ENCODE measurements around the gene SLC16A12. TPM values are rescaled to one million over a fixed set of nuclear protein-coding genes. Genes with fewer than 3 reads are reported as not detected.

The SLC16A12 gene
- polyA plus RNA-seq, 1 donor (not counting 4 experiments of a cell fraction or from before 2014, with no cell fraction given): 0.10 TPM

- Histone ChIP-seq H3K4me1 (ENCODE audit: control insufficient read depth, extremely low read depth, insufficient read depth, low read length) (no peaks in the 10 kb centered on the region), H3K9me3 (ENCODE audit: control insufficient read depth, low read depth, low read length) (no peaks in the 10 kb centered on the region), H4K20me1 (ENCODE audit: control insufficient read depth, extremely low read depth, insufficient read depth, low read length) (no peaks in the 10 kb centered on the region), H3K27ac (ENCODE audit: control insufficient read depth, insufficient read depth, low read length) (no peak overlapping the region), H2AFZ (ENCODE audit: control insufficient read depth, low read length) (no peak overlapping the region), H3K27me3 (ENCODE audit: control insufficient read depth, extremely low read depth, insufficient read depth, low read length) (no peaks in the 10 kb centered on the region), H3K9ac (ENCODE audit: control insufficient read depth, extremely low read depth, insufficient read depth, low read length) (no peak overlapping the region), H3K9me1 (ENCODE audit: control insufficient read depth, extremely low read depth, insufficient read depth, low read length) (no peaks in the 10 kb centered on the region), H3K79me2 (ENCODE audit: control insufficient read depth, insufficient read depth, low read length) (no peaks in the 10 kb centered on the region), H3K4me2 (ENCODE audit: control insufficient read depth, extremely low read depth, insufficient read depth, low read depth, low read length) (no peak overlapping the region), H3K4me3 (ENCODE audit: control insufficient read depth in 2 of 3, extremely low read depth in 1 of 3, insufficient read depth in 2 of 3, low read depth in 1 of 3, low read length in 3 of 3) (no peak overlapping the region), H3K36me3 (ENCODE audit: control insufficient read depth in 2 of 2, extremely low read depth in 1 of 2, insufficient read depth in 2 of 2, low read length in 2 of 2) (no peaks in the 10 kb centered on the region)
- no peak for FAIRE-seq
- DNase-seq (ENCODE audit: low read depth, low spot score): no peak
- TF ChIP-seq EZH2 (IDR thresholded peaks at IDR 0.05; ENCODE audit: low read length): no peak
- TF ChIP-seq, protein P1, sequence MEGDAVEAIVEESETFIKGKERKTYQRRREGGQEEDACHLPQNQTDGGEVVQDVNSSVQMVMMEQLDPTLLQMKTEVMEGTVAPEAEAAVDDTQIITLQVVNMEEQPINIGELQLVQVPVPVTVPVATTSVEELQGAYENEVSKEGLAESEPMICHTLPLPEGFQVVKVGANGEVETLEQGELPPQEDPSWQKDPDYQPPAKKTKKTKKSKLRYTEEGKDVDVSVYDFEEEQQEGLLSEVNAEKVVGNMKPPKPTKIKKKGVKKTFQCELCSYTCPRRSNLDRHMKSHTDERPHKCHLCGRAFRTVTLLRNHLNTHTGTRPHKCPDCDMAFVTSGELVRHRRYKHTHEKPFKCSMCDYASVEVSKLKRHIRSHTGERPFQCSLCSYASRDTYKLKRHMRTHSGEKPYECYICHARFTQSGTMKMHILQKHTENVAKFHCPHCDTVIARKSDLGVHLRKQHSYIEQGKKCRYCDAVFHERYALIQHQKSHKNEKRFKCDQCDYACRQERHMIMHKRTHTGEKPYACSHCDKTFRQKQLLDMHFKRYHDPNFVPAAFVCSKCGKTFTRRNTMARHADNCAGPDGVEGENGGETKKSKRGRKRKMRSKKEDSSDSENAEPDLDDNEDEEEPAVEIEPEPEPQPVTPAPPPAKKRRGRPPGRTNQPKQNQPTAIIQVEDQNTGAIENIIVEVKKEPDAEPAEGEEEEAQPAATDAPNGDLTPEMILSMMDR (optimal IDR thresholded peaks at IDR 0.05 in 1 of 3, IDR thresholded peaks at IDR 0.05 in 1 of 3, conservative IDR thresholded peaks at IDR 0.05 in 1 of 3; ENCODE audit: extremely low read depth in 1 of 3, insufficient read depth in 2 of 3, low read length in 3 of 3): no peak
- dilution Hi-C loops (cut with MboI; ENCODE audit: extremely low pct_ligation_motif_present, low sequenced_read_pairs): no loop called here
Observed at GRCh38 chr10:89494575-89494974, 40.8 kb downstream of the SLC16A12 start.

DNA sequence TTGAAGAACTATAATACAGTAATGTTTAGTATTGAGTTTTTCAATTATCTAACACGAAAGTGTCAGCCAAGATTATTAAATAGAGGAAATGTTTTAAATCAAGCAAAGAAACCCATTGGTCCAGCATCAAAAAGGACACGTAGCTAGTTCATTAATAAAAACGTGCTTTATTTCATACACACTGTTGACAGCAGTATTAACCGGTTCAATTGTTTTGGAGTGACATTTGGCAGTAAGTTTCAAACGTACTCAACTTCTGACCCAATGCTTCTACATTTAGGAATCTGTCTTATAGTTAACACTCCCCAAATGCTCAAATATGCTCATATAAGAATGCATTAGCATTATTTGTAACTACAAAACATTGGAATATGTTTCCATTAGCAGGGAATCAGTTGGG is 41.3 kb downstream of the SLC16A12 start:
- Histone ChIP-seq H3K9me3 (ENCODE audit: control insufficient read depth, low read depth, low read length) (no peaks in the 10 kb centered on the region), H3K27ac (ENCODE audit: control insufficient read depth, insufficient read depth, low read length) (no peak overlapping the region), H4K20me1 (ENCODE audit: control insufficient read depth, extremely low read depth, insufficient read depth, low read length) (no peaks in the 10 kb centered on the region), H3K79me2 (ENCODE audit: control insufficient read depth, insufficient read depth, low read length) (no peaks in the 10 kb centered on the region), H3K27me3 (ENCODE audit: control insufficient read depth, extremely low read depth, insufficient read depth, low read length) (no peaks in the 10 kb centered on the region), H3K9me1 (ENCODE audit: control insufficient read depth, extremely low read depth, insufficient read depth, low read length) (no peaks in the 10 kb centered on the region), H3K4me1 (ENCODE audit: control insufficient read depth, extremely low read depth, insufficient read depth, low read length) (no peaks in the 10 kb centered on the region), H3K4me2 (ENCODE audit: control insufficient read depth, extremely low read depth, insufficient read depth, low read depth, low read length) (no peak overlapping the region), H3K4me3 (ENCODE audit: control insufficient read depth in 2 of 3, extremely low read depth in 1 of 3, insufficient read depth in 2 of 3, low read depth in 1 of 3, low read length in 3 of 3) (no peak overlapping the region), H3K9ac (ENCODE audit: control insufficient read depth, extremely low read depth, insufficient read depth, low read length) (no peak overlapping the region), H2AFZ (ENCODE audit: control insufficient read depth, low read length) (no peak overlapping the region), H3K36me3 (ENCODE audit: control insufficient read depth in 2 of 2, extremely low read depth in 1 of 2, insufficient read depth in 2 of 2, low read length in 2 of 2) (no peaks in the 10 kb centered on the region)
- FAIRE-seq: no peak
- TF ChIP-seq, protein P1 (optimal IDR thresholded peaks at IDR 0.05 in 1 of 3, IDR thresholded peaks at IDR 0.05 in 1 of 3, conservative IDR thresholded peaks at IDR 0.05 in 1 of 3; ENCODE audit: extremely low read depth in 1 of 3, insufficient read depth in 2 of 3, low read length in 3 of 3): no peak
- TF ChIP-seq EZH2 (IDR thresholded peaks at IDR 0.05; ENCODE audit: low read length): no peak
- dilution Hi-C loops (cut with MboI; ENCODE audit: extremely low pct_ligation_motif_present, low sequenced_read_pairs): no loop called here
- DNase-seq (ENCODE audit: low read depth, low spot score): no peak

Data from keratinocyte (primary cell).